Fibroblast of skin of right quadriceps (primary cell): ENCODE results near the gene FAM83E.
A peak's percentile ranks its signal among the peaks of the same experiment; 100 is the strongest.

Source experiments
- DNase-seq: peaks from one replicate; pipeline ENCODE4 v3.0.0-alpha.2; 2013

FAM83E gene

GRCh38 chr19:48627865-48628314, 13.0 kb upstream of the FAM83E start:
- no peak for DNase-seq

GRCh38 chr19:48627201-48627864, 12.5 kb upstream of the FAM83E start:
- DNase-seq, result no peak

- no peak for DNase-seq
Observed at GRCh38 chr19:48625891-48626327, 11.0 kb upstream of the FAM83E start.

GRCh38 chr19:48624791-48625723, 10.2 kb upstream of the FAM83E start:
- no peak for DNase-seq

- peak; percentile 98 for DNase-seq
Observed at GRCh38 chr19:48624067-48624594, 9.3 kb upstream of the FAM83E start.

- DNase-seq, result no peak
Observed at GRCh38 chr19:48623556-48624066, 8.7 kb upstream of the FAM83E start.

GRCh38 chr19:48619692-48620585, 5.1 kb upstream of the FAM83E start:
- DNase-seq, result no peak

- peak; percentile 100 for DNase-seq
Observed at GRCh38 chr19:48618916-48619691, 4.2 kb upstream of the FAM83E start, which contains the start of the genes RPL18 and SPHK2. RPL18 (minus strand) TSS chr19:48619178; CDS start chr19:48619143, 35 bp downstream. SPHK2 (plus strand) TSS chr19:48619506; CDS start chr19:48620515, 1,009 bp downstream.

GRCh38 chr19:48618278-48618915, 3.5 kb upstream of the FAM83E start:
- no peak for DNase-seq

GRCh38 chr19:48617146-48617937, 2.5 kb upstream of the FAM83E start:
- DNase-seq, result no peak

GRCh38 chr19:48616491-48617056, 1.7 kb upstream of the FAM83E start:
- no peak for DNase-seq

- no peak for DNase-seq
Observed at GRCh38 chr19:48616041-48616436, 1.2 kb upstream of the FAM83E start.

- DNase-seq, result no peak
Observed at GRCh38 chr19:48615231-48616040, 560 bp upstream of the FAM83E start.

- DNase-seq, result no peak
Observed at GRCh38 chr19:48613852-48614435, 932 bp downstream of the FAM83E start.

GRCh38 chr19:48613024-48613851, 1.6 kb downstream of the FAM83E start:
- no peak for DNase-seq

- DNase-seq, result no peak
Observed at GRCh38 chr19:48611872-48612271, 3.0 kb downstream of the FAM83E start.

GRCh38 chr19:48609571-48610108, 5.2 kb downstream of the FAM83E start:
- DNase-seq, result no peak
